OCI-LY3 (cell line): ENCODE data around the gene GPR26.

ENCODE experiments used
- H2AFZ ChIP-seq: fragments of 200-600, 300-600 bp; shearing (Covaris generic); 2 replicates; pipeline ENCODE4 v1.6.0; 2014; ENCODE audit warnings: antibody characterized with exemption, low read depth, low read length
- H3K27ac ChIP-seq: fragments of 200-600, 300-600 bp; sonication (generic); 2 replicates; pipeline ENCODE4 v1.5.1; 2014; ENCODE audit warnings: mild to moderate bottlenecking, low read length, moderate library complexity, mixed read lengths
- H3K27me3 ChIP-seq: fragments of 200-600, 300-600 bp; sonication (generic); 2 replicates; pipeline ENCODE4 v1.6.1; 2014; ENCODE audit warnings: low read depth, low read length, mixed read lengths
- H3K36me3 ChIP-seq: fragments of 200-600, 300-600 bp; sonication (generic); replicated peaks from 2 replicates; pipeline ENCODE3; 2014; ENCODE audit warnings: low read depth, low read length, mixed read lengths
- H3K4me1 ChIP-seq: fragments of 300-600, 200-600 bp; sonication (generic); 2 replicates; pipeline ENCODE4 v1.6.1; 2014; ENCODE audit warnings: low read length, mixed read lengths
- H3K4me2 ChIP-seq: fragments of 200-600, 300-600 bp; sonication (generic); 2 replicates; pipeline ENCODE4 v1.6.1; 2014; ENCODE audit warnings: low read length, mixed read lengths
- H3K4me3 ChIP-seq: fragments of 300-600, 200-600 bp; sonication (generic); 2 replicates; pipeline ENCODE4 v1.5.1; 2014; ENCODE audit warnings: antibody characterized with exemption, mild to moderate bottlenecking, low read length, moderate library complexity
- H3K79me2 ChIP-seq: fragments of 300-600, 200-600 bp; shearing (Covaris generic); 2 replicates; pipeline ENCODE4 v1.6.1; 2014; ENCODE audit warnings: mild to moderate bottlenecking, low read length, mixed read lengths
- H3K9ac ChIP-seq: fragments of 300-600, 200-600 bp; shearing (Covaris generic); 2 replicates; pipeline ENCODE4 v1.6.0; 2014; ENCODE audit warnings: mild to moderate bottlenecking, low read length, moderate library complexity
- H3K9me3 ChIP-seq: fragments of 200-600, 300-600 bp; shearing (Covaris generic); 2 replicates; pipeline ENCODE4 v1.6.1; 2014; ENCODE audit warnings: low read length, mixed read lengths; ENCODE audit not compliant: insufficient read depth
- H4K20me1 ChIP-seq: fragments of 200-600, 300-600 bp; sonication (generic); 2 replicates; pipeline ENCODE4 v1.6.1; 2016; ENCODE audit warnings: low read length, mixed read lengths; ENCODE audit not compliant: insufficient read depth
- EZH2phosphoT487 ChIP-seq: fragments of 200-600 bp; shearing (Covaris generic); IDR thresholded peaks from 2 replicates; pipeline ENCODE4 v1.6.1; 2018; ENCODE audit warnings: antibody characterized with exemption, mixed run types, low read depth
- TF ChIP-seq, protein P1 (sequence below): fragments of 200-600, 300-600 bp; sonication (generic); IDR thresholded peaks from 2 replicates; pipeline ENCODE4 v1.5.1; 2014; ENCODE audit warnings: antibody characterized with exemption, low read length, low read depth

The GPR26 gene

DNA sequence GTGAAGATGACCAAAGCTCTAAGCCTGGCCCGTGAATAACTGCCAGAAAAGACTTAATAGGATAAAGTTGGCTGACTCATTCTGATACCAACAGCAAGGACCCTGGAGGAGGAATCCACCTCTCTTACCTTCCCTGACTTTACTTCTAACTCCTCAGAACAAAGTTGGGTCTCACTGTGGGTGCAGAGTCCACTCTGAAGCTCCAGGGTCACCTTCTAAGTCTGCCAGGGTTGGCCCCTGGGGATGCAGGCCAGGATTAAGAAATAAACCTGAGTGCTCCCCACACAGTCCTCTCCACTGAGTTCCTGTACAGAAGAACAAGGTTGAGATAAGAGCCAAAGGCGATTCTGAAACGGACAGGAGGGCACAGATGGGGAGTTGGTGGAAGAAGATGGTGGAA, 54.4 kb downstream of the GPR26 start:
- H3K36me3 ChIP-seq = no peaks in the 10 kb centered on the region
- H3K4me1 ChIP-seq = no peaks in the 10 kb centered on the region
- no peak for TF ChIP-seq EZH2phosphoT487
- TF ChIP-seq, protein P1, sequence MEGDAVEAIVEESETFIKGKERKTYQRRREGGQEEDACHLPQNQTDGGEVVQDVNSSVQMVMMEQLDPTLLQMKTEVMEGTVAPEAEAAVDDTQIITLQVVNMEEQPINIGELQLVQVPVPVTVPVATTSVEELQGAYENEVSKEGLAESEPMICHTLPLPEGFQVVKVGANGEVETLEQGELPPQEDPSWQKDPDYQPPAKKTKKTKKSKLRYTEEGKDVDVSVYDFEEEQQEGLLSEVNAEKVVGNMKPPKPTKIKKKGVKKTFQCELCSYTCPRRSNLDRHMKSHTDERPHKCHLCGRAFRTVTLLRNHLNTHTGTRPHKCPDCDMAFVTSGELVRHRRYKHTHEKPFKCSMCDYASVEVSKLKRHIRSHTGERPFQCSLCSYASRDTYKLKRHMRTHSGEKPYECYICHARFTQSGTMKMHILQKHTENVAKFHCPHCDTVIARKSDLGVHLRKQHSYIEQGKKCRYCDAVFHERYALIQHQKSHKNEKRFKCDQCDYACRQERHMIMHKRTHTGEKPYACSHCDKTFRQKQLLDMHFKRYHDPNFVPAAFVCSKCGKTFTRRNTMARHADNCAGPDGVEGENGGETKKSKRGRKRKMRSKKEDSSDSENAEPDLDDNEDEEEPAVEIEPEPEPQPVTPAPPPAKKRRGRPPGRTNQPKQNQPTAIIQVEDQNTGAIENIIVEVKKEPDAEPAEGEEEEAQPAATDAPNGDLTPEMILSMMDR = no peak
- H3K4me2 ChIP-seq = no peak overlapping the region
- no peaks in the 10 kb centered on the region for H4K20me1 ChIP-seq
- H2AFZ ChIP-seq = no peak overlapping the region
- no peak overlapping the region for H3K9ac ChIP-seq
- no peaks in the 10 kb centered on the region for H3K9me3 ChIP-seq
- no peak overlapping the region for H3K27ac ChIP-seq
- H3K79me2 ChIP-seq = no peaks in the 10 kb centered on the region
- H3K4me3 ChIP-seq = no peak overlapping the region
- H3K27me3 ChIP-seq = no peaks in the 10 kb centered on the region; the same call in 1 of the 2 replicates

DNA sequence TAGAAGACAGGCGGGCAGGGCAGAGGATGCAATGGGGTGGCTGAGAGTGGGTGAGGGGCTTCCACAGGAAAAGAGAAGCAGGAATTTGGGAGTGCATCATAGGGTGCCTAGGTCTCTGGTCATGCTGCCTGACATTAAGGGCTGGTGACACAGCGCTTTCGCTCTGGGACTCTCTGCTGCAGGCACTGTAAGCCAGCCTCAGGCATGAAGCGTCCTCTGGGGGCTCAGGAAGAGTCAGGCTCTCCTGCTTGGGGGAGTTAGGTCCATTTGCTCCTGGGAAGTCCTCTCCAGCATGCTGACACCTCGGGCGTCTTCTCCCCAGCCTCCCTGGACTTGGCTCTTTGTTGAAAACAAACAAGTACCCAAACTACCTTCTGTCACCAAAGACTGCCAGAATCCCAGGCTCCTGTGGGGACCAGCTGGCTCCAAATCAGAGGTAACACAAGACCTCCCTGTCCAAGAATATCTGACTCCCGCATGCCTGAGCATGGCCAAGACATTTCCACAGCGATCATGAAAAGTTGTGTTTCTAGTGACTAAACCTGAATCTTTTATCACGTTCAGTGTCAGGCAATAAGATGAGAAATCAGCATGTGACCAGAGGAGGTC, 55.4 kb downstream of the GPR26 start:
- no peaks in the 10 kb centered on the region; the same call in 1 of the 2 replicates for H3K27me3 ChIP-seq
- H3K27ac ChIP-seq = no peak overlapping the region
- H4K20me1 ChIP-seq = no peaks in the 10 kb centered on the region
- no peak overlapping the region for H2AFZ ChIP-seq
- no peaks in the 10 kb centered on the region for H3K4me1 ChIP-seq
- H3K9ac ChIP-seq = no peak overlapping the region
- no peak for TF ChIP-seq EZH2phosphoT487
- TF ChIP-seq, protein P1 = no peak
- no peaks in the 10 kb centered on the region for H3K79me2 ChIP-seq
- no peaks in the 10 kb centered on the region for H3K36me3 ChIP-seq
- H3K4me2 ChIP-seq = no peak overlapping the region
- no peak overlapping the region for H3K4me3 ChIP-seq
- no peaks in the 10 kb centered on the region for H3K9me3 ChIP-seq

DNA sequence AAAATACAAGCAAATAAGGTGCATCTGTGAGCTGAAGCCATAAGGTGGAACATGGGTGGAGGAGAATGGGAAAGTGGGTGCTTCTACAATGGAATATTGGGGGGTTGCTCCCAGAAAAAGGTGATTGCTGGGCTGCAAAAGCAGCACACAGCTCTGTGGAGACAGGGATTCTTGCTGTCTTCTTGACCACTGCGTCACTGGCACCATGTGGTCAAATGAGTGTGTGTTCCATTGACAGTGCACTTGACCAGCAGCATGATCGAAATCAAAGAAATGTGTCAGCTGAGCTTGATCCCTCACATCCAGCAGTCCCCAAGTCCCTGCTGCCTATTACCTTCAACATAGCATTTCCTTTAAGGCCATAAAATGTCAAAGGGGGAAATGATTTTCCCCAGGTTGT, 56.2 kb downstream of the GPR26 start:
- no peak overlapping the region for H3K27ac ChIP-seq
- no peaks in the 10 kb centered on the region for H3K4me1 ChIP-seq
- H2AFZ ChIP-seq = no peak overlapping the region
- H3K4me3 ChIP-seq = no peak overlapping the region
- TF ChIP-seq, protein P1 = no peak
- no peak for TF ChIP-seq EZH2phosphoT487
- H3K36me3 ChIP-seq = no peaks in the 10 kb centered on the region
- H3K9me3 ChIP-seq = no peaks in the 10 kb centered on the region
- H3K4me2 ChIP-seq = no peak overlapping the region
- no peaks in the 10 kb centered on the region for H4K20me1 ChIP-seq
- H3K27me3 ChIP-seq = no peaks in the 10 kb centered on the region; the same call in 1 of the 2 replicates
- H3K9ac ChIP-seq = no peak overlapping the region
- H3K79me2 ChIP-seq = no peaks in the 10 kb centered on the region

DNA sequence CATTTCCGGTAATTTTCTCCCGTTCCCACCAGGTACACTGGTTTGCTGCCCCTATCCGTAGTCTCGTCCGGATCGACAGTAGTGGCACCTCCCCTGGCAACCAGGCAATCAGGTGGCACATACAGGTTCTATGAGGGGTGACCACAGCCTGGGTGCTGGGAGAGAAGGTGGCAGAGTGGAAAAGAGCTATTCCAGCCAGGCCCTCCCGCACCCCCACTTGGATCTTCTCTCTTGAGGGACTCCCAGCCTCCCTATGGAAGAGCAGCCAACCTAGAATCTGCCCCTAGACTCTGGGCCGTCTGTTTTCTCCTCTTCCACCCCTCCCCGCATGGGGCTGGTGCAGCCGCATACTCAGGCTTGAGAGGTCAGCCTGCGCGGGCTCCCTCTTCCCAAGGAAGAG, 58.6 kb downstream of the GPR26 start:
- H3K4me1 ChIP-seq = no peaks in the 10 kb centered on the region
- no peaks in the 10 kb centered on the region for H4K20me1 ChIP-seq
- no peaks in the 10 kb centered on the region; the same call in 1 of the 2 replicates for H3K27me3 ChIP-seq
- no peak overlapping the region for H3K9ac ChIP-seq
- no peaks in the 10 kb centered on the region for H3K79me2 ChIP-seq
- H3K9me3 ChIP-seq = no peaks in the 10 kb centered on the region
- no peak overlapping the region for H3K4me2 ChIP-seq
- no peaks in the 10 kb centered on the region for H3K36me3 ChIP-seq
- H3K27ac ChIP-seq = no peak overlapping the region
- TF ChIP-seq, protein P1 = no peak
- TF ChIP-seq EZH2phosphoT487 = no peak
- no peak overlapping the region for H3K4me3 ChIP-seq
- no peak overlapping the region for H2AFZ ChIP-seq
